ENCODE results near the gene CDK9. TPM values are rescaled to one million over a fixed set of nuclear protein-coding genes. Genes with fewer than 3 reads are reported as not detected.

Gene CDK9
- total and polyA plus RNA-seq, 10 of the 15 experiments (the other 5 are each of a cell fraction or from before 2014, with no cell fraction given), result 7.3 to 92.6 (median 51.6) TPM

DNA sequence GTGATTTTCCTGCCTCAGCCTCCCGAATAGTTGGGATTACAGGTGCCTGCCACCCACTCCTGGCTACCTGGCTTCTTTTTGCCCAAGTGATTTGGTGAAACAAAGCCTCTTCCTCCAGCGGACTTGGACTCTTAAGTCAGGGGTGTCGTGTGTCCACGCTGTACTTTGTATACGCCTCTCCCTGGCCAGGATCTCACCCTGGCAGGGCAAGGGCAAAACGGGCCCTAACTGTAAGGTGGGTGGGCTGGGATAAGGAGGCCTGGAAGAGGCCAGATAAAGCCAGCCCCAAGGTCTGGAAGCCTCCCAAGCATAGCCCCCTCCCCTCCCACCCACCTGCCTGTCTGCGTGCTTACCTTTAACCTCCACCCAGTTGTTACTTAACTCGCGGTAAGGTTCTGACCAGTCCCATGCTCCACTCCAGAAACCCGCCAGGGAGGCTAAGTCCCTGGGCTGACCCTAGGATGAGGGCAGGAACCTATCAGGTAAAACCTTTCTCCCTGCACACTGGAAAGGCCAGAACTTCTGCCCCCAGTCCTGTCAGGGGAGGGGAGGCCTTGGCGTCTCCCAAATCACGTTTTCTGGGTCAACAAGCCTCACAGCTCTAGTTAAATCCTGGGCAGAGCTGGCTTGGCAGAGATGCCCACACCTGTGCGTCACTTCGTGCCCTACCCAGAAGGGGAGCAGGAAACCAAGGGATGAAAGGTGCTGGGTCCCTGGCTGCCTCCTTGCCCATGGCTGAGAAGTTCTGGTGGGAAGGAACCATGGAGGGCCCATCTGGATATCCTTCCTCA, 8.4 kb downstream of the CDK9 start:
- Histone ChIP-seq H4K20me1 (ENCODE audit: control insufficient read depth, insufficient read depth) (peaks cover 7% of the 10 kb centered on the region; the same call in 1 of the 2 replicates), H3K27ac (ENCODE audit: control insufficient read depth, insufficient read depth) (no peak overlapping the region), H3K9ac (ENCODE audit: control insufficient read depth, insufficient read depth, low read length) (no peak overlapping the region), H3K4me2 (ENCODE audit: control insufficient read depth, insufficient read depth) (no peak overlapping the region), H3K27me3 (replicated peaks in 1 of 2; ENCODE audit: control insufficient read depth in 2 of 2, insufficient read depth in 2 of 2, low read length in 1 of 2) (no peaks in the 10 kb centered on the region), H2AFZ (ENCODE audit: control insufficient read depth, low read depth, low read length) (no peak overlapping the region), H3K4me1 (ENCODE audit: control insufficient read depth, insufficient read depth, low read length) (peaks cover 21% of the 10 kb centered on the region), H3K36me3 (ENCODE audit: control insufficient read depth in 2 of 2, insufficient read depth in 2 of 2, low read length in 1 of 2) (peaks cover 9 to 21% of the 10 kb centered on the region in 2 experiments; a peak in 3 of 4 replicates), H3K79me2 (ENCODE audit: control insufficient read depth, insufficient read depth, low read length) (peaks cover 2% of the 10 kb centered on the region), H3K4me3 (no peak overlapping the region), H3K9me3 (replicated peaks; ENCODE audit: control insufficient read depth, insufficient read depth, low read length) (no peaks in the 10 kb centered on the region)
- CTCF ChIA-PET, result interaction anchor here (1.2 to 1.7 kb wide), 2 partner anchors 24 to 76 kb away, joined by 3 to 4 read pairs; no protein-coding TSS in a partner anchor
- in situ Hi-C loops (cut with MboI) (no loop called here), intact Hi-C loops (cut with micrococcal nuclease; ENCODE audit: unreplicated experiment) (no loop called here)
- RAD21 ChIA-PET (ENCODE audit: unreplicated experiment), result interaction anchor here (0.9 kb wide), 1 partner anchor 8 kb away, joined by 3 read pairs; the partner anchor contains the start of gene FPGS
- FAIRE-seq, result no peak
- SMC1A ChIA-PET (ENCODE audit: uncharacterized antibody, unreplicated experiment), result interaction anchor here (0.6 to 1.8 kb wide), 2 partner anchors 112 to 167 kb away, joined by 3 to 5 read pairs; no protein-coding TSS in a partner anchor
- 83% methylated on average over 12 of the region's 14 CpGs for WGBS (ENCODE audit: insufficient coverage, insufficient replicate concordance, low lambda C conversion rate, missing lambda C conversion rate)
- no peak for TF ChIP-seq GATAD2B (conservative IDR thresholded peaks at IDR 0.05; ENCODE audit: low read depth)
- TF ChIP-seq JUND (IDR thresholded peaks at IDR 0.05; ENCODE audit: low read depth, low read length), result no peak
- TF ChIP-seq, protein P1, sequence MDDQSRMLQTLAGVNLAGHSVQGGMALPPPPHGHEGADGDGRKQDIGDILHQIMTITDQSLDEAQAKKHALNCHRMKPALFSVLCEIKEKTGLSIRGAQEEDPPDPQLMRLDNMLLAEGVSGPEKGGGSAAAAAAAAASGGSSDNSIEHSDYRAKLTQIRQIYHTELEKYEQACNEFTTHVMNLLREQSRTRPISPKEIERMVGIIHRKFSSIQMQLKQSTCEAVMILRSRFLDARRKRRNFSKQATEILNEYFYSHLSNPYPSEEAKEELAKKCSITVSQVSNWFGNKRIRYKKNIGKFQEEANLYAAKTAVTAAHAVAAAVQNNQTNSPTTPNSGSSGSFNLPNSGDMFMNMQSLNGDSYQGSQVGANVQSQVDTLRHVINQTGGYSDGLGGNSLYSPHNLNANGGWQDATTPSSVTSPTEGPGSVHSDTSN (IDR thresholded peaks at IDR 0.05; ENCODE audit: insufficient replicate concordance, low read depth, low read length), result no peak
- peak; percentile 67 for TF ChIP-seq POLR2A (IDR thresholded peaks at IDR 0.05; ENCODE audit: low read depth, low read length)
- 0 out of 2 replicates have a peak, but pooled peaks have one; percentile 45 for TF ChIP-seq MTA3 (IDR thresholded peaks at IDR 0.05; ENCODE audit: borderline replicate concordance, low read length)
- no peak for TF ChIP-seq IRF4 (IDR thresholded peaks at IDR 0.05; ENCODE audit: low read depth, low read length)
- no peak for TF ChIP-seq RELA (IDR thresholded peaks at IDR 0.05; ENCODE audit: borderline replicate concordance, partially characterized antibody)
- 0 out of 2 replicates have a peak, but pooled peaks have one; percentile 1 for TF ChIP-seq PML (IDR thresholded peaks at IDR 0.05; ENCODE audit: low read length)
- TF ChIP-seq, protein P2, sequence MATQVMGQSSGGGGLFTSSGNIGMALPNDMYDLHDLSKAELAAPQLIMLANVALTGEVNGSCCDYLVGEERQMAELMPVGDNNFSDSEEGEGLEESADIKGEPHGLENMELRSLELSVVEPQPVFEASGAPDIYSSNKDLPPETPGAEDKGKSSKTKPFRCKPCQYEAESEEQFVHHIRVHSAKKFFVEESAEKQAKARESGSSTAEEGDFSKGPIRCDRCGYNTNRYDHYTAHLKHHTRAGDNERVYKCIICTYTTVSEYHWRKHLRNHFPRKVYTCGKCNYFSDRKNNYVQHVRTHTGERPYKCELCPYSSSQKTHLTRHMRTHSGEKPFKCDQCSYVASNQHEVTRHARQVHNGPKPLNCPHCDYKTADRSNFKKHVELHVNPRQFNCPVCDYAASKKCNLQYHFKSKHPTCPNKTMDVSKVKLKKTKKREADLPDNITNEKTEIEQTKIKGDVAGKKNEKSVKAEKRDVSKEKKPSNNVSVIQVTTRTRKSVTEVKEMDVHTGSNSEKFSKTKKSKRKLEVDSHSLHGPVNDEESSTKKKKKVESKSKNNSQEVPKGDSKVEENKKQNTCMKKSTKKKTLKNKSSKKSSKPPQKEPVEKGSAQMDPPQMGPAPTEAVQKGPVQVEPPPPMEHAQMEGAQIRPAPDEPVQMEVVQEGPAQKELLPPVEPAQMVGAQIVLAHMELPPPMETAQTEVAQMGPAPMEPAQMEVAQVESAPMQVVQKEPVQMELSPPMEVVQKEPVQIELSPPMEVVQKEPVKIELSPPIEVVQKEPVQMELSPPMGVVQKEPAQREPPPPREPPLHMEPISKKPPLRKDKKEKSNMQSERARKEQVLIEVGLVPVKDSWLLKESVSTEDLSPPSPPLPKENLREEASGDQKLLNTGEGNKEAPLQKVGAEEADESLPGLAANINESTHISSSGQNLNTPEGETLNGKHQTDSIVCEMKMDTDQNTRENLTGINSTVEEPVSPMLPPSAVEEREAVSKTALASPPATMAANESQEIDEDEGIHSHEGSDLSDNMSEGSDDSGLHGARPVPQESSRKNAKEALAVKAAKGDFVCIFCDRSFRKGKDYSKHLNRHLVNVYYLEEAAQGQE (IDR thresholded peaks at IDR 0.05; ENCODE audit: low read depth, low read length), result no peak
- no peak; the same call in 1 of the 2 replicates for TF ChIP-seq ZBED1 (IDR thresholded peaks at IDR 0.05; ENCODE audit: borderline replicate concordance)
- no peak for TF ChIP-seq HDAC6 (IDR thresholded peaks at IDR 0.05; ENCODE audit: unreplicated experiment)
- TF ChIP-seq EED (IDR thresholded peaks at IDR 0.05; ENCODE audit: low read depth), result no peak
- TF ChIP-seq SMAD5 (IDR thresholded peaks at IDR 0.05; ENCODE audit: low read depth), result 0 out of 2 replicates have a peak, but pooled peaks have one; percentile 48
- no peak for TF ChIP-seq TAF1 (IDR thresholded peaks at IDR 0.05; ENCODE audit: borderline replicate concordance, low read depth, low read length)
- 0 out of 3 replicates have a peak, but pooled peaks of 1 of the 2 experiments have one; percentile 4 for TF ChIP-seq EGR1 (IDR thresholded peaks at IDR 0.05; ENCODE audit: borderline replicate concordance in 1 of 2, low read depth in 2 of 2, low read length in 2 of 2)
- no peak for TF ChIP-seq NR2C1 (IDR thresholded peaks at IDR 0.05)
- TF ChIP-seq ZNF207 (IDR thresholded peaks at IDR 0.05; ENCODE audit: borderline replicate concordance), result no peak
- no peak for DNase-seq (ENCODE audit: low read depth, low spot score)
- ATAC-seq, result no peak
- no TSS peak for BruUV-seq (replicated peaks)
- POLR2A ChIA-PET, result no interaction called here
